Activated CD8-positive, alpha-beta memory T cell treated with anti-CD3 and anti-CD28 coated beads, Interleukin-2, amount 10 ng/mL, durations not matched to agents 7 days and 5 days (primary cell): Measurements from ENCODE around the gene CARMIL1. TPM values are rescaled to one million over a fixed set of nuclear protein-coding genes. Genes with fewer than 3 reads are reported as not detected.
"Not testable (repeated sequence)": the region's sequence is repeated elsewhere in the genome, so short reads cannot be mapped to it uniquely, and the experiment has no call there.

ENCODE experiments used
- ATAC-seq: fragments of 150-1000 bp; cut with Tn5 transposase; one replicate; pipeline ENCODE4 v1.10.0; 2021; ENCODE audit warnings: moderate library complexity
- CTCF ChIA-PET: fragments of 350-600 bp; sonication (Branson Sonifier 250); formaldehyde crosslinking; loops from one replicate; lab custom pipeline; 2021; ENCODE audit warnings: antibody characterized with exemption; lab: Charles Lee
- DNase-seq: peaks from one replicate; pipeline ENCODE4 v3.0.0-alpha.2; 2020
- H3K27ac Mint-ChIP-seq: one replicate; pipeline ENCODE4 v1.8.0; 2021; ENCODE audit warnings: mild to moderate bottlenecking, mixed read lengths
- H3K27me3 Mint-ChIP-seq: one replicate; pipeline ENCODE4 v1.8.0; 2021; ENCODE audit warnings: mixed read lengths
- H3K36me3 Mint-ChIP-seq: one replicate; pipeline ENCODE4 v1.8.0; 2021; ENCODE audit warnings: mild to moderate bottlenecking, mixed read lengths
- H3K4me1 Mint-ChIP-seq: one replicate; pipeline ENCODE4 v1.8.0; 2021; ENCODE audit warnings: mixed read lengths
- H3K4me3 Mint-ChIP-seq: one replicate; pipeline ENCODE4 v1.8.0; 2021; ENCODE audit warnings: mild to moderate bottlenecking, moderate library complexity, mixed read lengths
- H3K9me3 Mint-ChIP-seq: one replicate; pipeline ENCODE4 v1.8.0; 2022; ENCODE audit warnings: low read depth, mixed read lengths
- total RNA-seq, 2 experiments: library from RNA; stranded (reverse); gene quantifications; one replicate each; pipeline ENCODE4 v1.2.3, GENCODE V29; 2021

Gene CARMIL1
- total RNA-seq, 2 experiments from 2014 or later = 3.4 to 3.8 TPM

GRCh38 chr6:25442898-25443297, 163.7 kb downstream of the CARMIL1 start:
- DNase-seq = no peak
- Mint-ChIP-seq H3K4me1 (peaks cover 7% of the 10 kb centered on the region), H3K9me3 (no peaks in the 10 kb centered on the region), H3K27ac (no peak overlapping the region), H3K4me3 (no peak overlapping the region), H3K27me3 (no peaks in the 10 kb centered on the region), H3K36me3 (peaks cover 8% of the 10 kb centered on the region)
- no peak for ATAC-seq
- CTCF ChIA-PET = no interaction called here

GRCh38 chr6:25444521-25444920, 165.3 kb downstream of the CARMIL1 start:
- ATAC-seq, H3K27ac Mint-ChIP-seq, CTCF ChIA-PET, H3K4me3 Mint-ChIP-seq, DNase-seq, H3K9me3 Mint-ChIP-seq, H3K36me3 Mint-ChIP-seq, H3K27me3 Mint-ChIP-seq, H3K4me1 Mint-ChIP-seq: not testable (repeated sequence)

- DNase-seq (no peak), ATAC-seq (no peak)
- Mint-ChIP-seq H3K36me3 (peaks cover 8% of the 10 kb centered on the region), H3K4me3 (no peak overlapping the region), H3K27ac (no peak overlapping the region), H3K4me1 (peaks cover 9% of the 10 kb centered on the region), H3K9me3 (no peaks in the 10 kb centered on the region), H3K27me3 (no peaks in the 10 kb centered on the region)
- CTCF ChIA-PET = interaction anchor here (0.6 kb wide), 1 partner anchor 464 kb away, joined by 3 read pairs; no protein-coding TSS in a partner anchor
Measured at GRCh38 chr6:25446830-25447569, 167.8 kb downstream of the CARMIL1 start.

GRCh38 chr6:25447570-25447929, 168.4 kb downstream of the CARMIL1 start:
- Mint-ChIP-seq H3K9me3 (no peaks in the 10 kb centered on the region), H3K4me3 (no peak overlapping the region), H3K36me3 (peaks cover 8% of the 10 kb centered on the region), H3K27ac (no peak overlapping the region), H3K4me1 (peaks cover 9% of the 10 kb centered on the region), H3K27me3 (no peaks in the 10 kb centered on the region)
- CTCF ChIA-PET = no interaction called here
- no peak for DNase-seq
- no peak for ATAC-seq

- H3K36me3 Mint-ChIP-seq = peaks cover 8% of the 10 kb centered on the region
- peaks cover 5% of the 10 kb centered on the region for H3K4me1 Mint-ChIP-seq
- CTCF ChIA-PET = no interaction called here
- DNase-seq (no peak), ATAC-seq (no peak)
- no peak overlapping the region for H3K27ac Mint-ChIP-seq
- H3K27me3 Mint-ChIP-seq = no peaks in the 10 kb centered on the region
- no peak overlapping the region for H3K4me3 Mint-ChIP-seq
- H3K9me3 Mint-ChIP-seq = no peaks in the 10 kb centered on the region
Measured at GRCh38 chr6:25448965-25449538, 169.9 kb downstream of the CARMIL1 start.

GRCh38 chr6:25449774-25450173, 170.6 kb downstream of the CARMIL1 start:
- Mint-ChIP-seq H3K4me1 (peaks cover 5% of the 10 kb centered on the region), H3K36me3 (peaks cover 6% of the 10 kb centered on the region), H3K27ac (no peak overlapping the region), H3K4me3 (no peak overlapping the region), H3K9me3 (no peaks in the 10 kb centered on the region), H3K27me3 (no peaks in the 10 kb centered on the region)
- CTCF ChIA-PET = no interaction called here
- no peak for ATAC-seq
- no peak for DNase-seq

- no peak for DNase-seq
- peaks cover 1% of the 10 kb centered on the region for H3K36me3 Mint-ChIP-seq
- H3K4me1 Mint-ChIP-seq = peaks cover 5% of the 10 kb centered on the region
- H3K4me3 Mint-ChIP-seq = no peak overlapping the region
- H3K27ac Mint-ChIP-seq = no peak overlapping the region
- no peak for ATAC-seq
- CTCF ChIA-PET = no interaction called here
- no peaks in the 10 kb centered on the region for H3K9me3 Mint-ChIP-seq
- H3K27me3 Mint-ChIP-seq = no peaks in the 10 kb centered on the region
Measured at GRCh38 chr6:25450469-25451198, 171.5 kb downstream of the CARMIL1 start.

GRCh38 chr6:25452031-25452430, 172.9 kb downstream of the CARMIL1 start:
- Mint-ChIP-seq H3K27me3 (no peaks in the 10 kb centered on the region), H3K4me1 (peaks cover 5% of the 10 kb centered on the region), H3K9me3 (no peaks in the 10 kb centered on the region), H3K4me3 (no peak overlapping the region), H3K27ac (no peak overlapping the region), H3K36me3 (peaks cover 1% of the 10 kb centered on the region)
- ATAC-seq = no peak
- no peak for DNase-seq
- CTCF ChIA-PET = interaction anchor here (2.2 kb wide), 1 partner anchor 47 kb away, joined by 5 read pairs; no protein-coding TSS in a partner anchor

GRCh38 chr6:25453288-25453687, 174.1 kb downstream of the CARMIL1 start:
- no peak for ATAC-seq
- Mint-ChIP-seq H3K27me3 (no peaks in the 10 kb centered on the region), H3K27ac (no peak overlapping the region), H3K4me3 (no peak overlapping the region), H3K9me3 (no peaks in the 10 kb centered on the region), H3K36me3 (no peaks in the 10 kb centered on the region), H3K4me1 (peaks cover 2% of the 10 kb centered on the region)
- no peak for DNase-seq
- CTCF ChIA-PET = interaction anchor here (0.6 to 2.2 kb wide), 4 partner anchors 37 to 185 kb away, joined by 3 to 5 read pairs (median 4); no protein-coding TSS in a partner anchor

GRCh38 chr6:25454136-25454535, 175.0 kb downstream of the CARMIL1 start:
- Mint-ChIP-seq H3K27me3 (no peaks in the 10 kb centered on the region), H3K36me3 (no peaks in the 10 kb centered on the region), H3K4me3 (no peak overlapping the region), H3K9me3 (no peaks in the 10 kb centered on the region), H3K4me1 (peaks cover 2% of the 10 kb centered on the region), H3K27ac (no peak overlapping the region)
- ATAC-seq = no peak
- DNase-seq = no peak
- CTCF ChIA-PET = interaction anchor here (1.1 kb wide), 1 partner anchor 36 kb away, joined by 4 read pairs; no protein-coding TSS in a partner anchor

- CTCF ChIA-PET = interaction anchor here (1.6 kb wide), 1 partner anchor 191 kb away, joined by 4 read pairs; no protein-coding TSS in a partner anchor
- H3K4me1 Mint-ChIP-seq = no peaks in the 10 kb centered on the region
- H3K9me3 Mint-ChIP-seq = no peaks in the 10 kb centered on the region
- ATAC-seq = no peak
- no peak for DNase-seq
- no peak overlapping the region for H3K27ac Mint-ChIP-seq
- no peaks in the 10 kb centered on the region for H3K27me3 Mint-ChIP-seq
- no peaks in the 10 kb centered on the region for H3K36me3 Mint-ChIP-seq
- H3K4me3 Mint-ChIP-seq = no peak overlapping the region
Measured at GRCh38 chr6:25456249-25457040, 177.3 kb downstream of the CARMIL1 start.

- no peaks in the 10 kb centered on the region for H3K4me1 Mint-ChIP-seq
- no peaks in the 10 kb centered on the region for H3K36me3 Mint-ChIP-seq
- no peak overlapping the region for H3K27ac Mint-ChIP-seq
- no peak for ATAC-seq
- no peak overlapping the region for H3K4me3 Mint-ChIP-seq
- CTCF ChIA-PET = interaction anchor here (1.6 kb wide), 1 partner anchor 192 kb away, joined by 4 read pairs; no protein-coding TSS in a partner anchor
- no peak for DNase-seq
- H3K9me3 Mint-ChIP-seq = no peaks in the 10 kb centered on the region
- H3K27me3 Mint-ChIP-seq = no peaks in the 10 kb centered on the region
Measured at GRCh38 chr6:25457516-25457915, 178.3 kb downstream of the CARMIL1 start.

GRCh38 chr6:25458485-25458884, 179.3 kb downstream of the CARMIL1 start:
- ATAC-seq (no peak), DNase-seq (no peak)
- H3K36me3 Mint-ChIP-seq = peaks cover under 1% of the 10 kb centered on the region
- CTCF ChIA-PET = interaction anchor here (1.2 kb wide), 1 partner anchor 179 kb away, joined by 5 read pairs; the partner anchor contains the start of gene CARMIL1
- H3K4me1 Mint-ChIP-seq = no peaks in the 10 kb centered on the region
- no peaks in the 10 kb centered on the region for H3K9me3 Mint-ChIP-seq
- no peaks in the 10 kb centered on the region for H3K27me3 Mint-ChIP-seq
- no peak overlapping the region for H3K4me3 Mint-ChIP-seq
- no peak overlapping the region for H3K27ac Mint-ChIP-seq
